ENCODE data around the gene IFNL2. TPM values are rescaled to one million over a fixed set of nuclear protein-coding genes. Genes with fewer than 3 reads are reported as not detected.

IFNL2 gene
- total RNA-seq, 4 donors from 2014 or later: not detected

DNA sequence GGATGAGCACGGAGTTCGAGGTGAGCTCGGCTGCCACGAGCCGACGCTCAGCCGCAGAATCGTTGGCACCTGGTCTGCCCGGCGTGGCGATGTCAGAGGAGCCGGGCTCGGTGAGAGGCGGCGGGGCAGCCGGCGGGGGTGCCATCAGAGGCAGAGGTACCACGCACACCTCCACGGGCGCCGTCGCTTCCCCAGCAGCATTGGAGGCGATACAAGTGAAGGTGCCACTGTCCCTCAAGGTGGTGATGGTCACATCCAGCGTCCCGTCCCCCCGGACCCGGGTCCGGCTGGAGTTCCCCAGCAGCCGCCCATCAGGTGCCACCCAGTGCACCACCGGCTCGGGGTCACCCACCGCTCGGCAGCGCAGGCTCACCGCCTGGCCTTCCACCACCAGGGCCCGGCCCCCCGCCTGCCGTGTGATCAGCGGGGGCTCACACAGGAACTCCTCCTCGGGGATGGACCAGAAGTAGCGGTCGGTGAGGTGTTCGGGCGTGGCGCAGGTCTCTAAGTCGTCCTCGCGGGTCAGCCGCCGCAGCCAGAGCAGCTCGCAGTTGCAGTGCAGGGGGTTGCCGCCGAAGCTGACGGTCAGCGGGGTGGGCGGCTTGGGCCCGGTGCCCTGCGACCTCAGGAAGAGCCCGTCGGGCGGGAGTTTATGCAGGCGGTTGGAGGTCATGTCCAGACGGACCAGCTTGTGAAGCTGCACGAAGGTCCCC, 46.0 kb downstream of the IFNL2 start:
- H3K9me3 ChIP-seq: no peaks in the 10 kb centered on the region
- H3K4me1 ChIP-seq: no peaks in the 10 kb centered on the region
- H3K36me3 ChIP-seq: no peaks in the 10 kb centered on the region
- TF ChIP-seq CTCF (IDR thresholded peaks at IDR 0.05 in 4 of 5, conservative IDR thresholded peaks at IDR 0.05 in 1 of 5) (no peak), POLR2A (IDR thresholded peaks at IDR 0.05) (no peak)
- H3K27me3 ChIP-seq: peaks cover 2 to 15% (median 4%) of the 10 kb centered on the region in 3 donors
- no peak for ATAC-seq
- H3K4me3 ChIP-seq: no peak overlapping the region
- no peak for DNase-seq
- in situ Hi-C loops (cut with MboI; ENCODE audit: low sequenced_read_pairs in 4 of 4): no loop called here
- no peak overlapping the region for H3K27ac ChIP-seq
- intact Hi-C loops (cut with DNase I; ENCODE audit: low total_unique reads): no loop called here

- H3K27ac ChIP-seq: no peak overlapping the region
- peaks cover 13 to 18% (median 15%) of the 10 kb centered on the region in 3 donors for H3K27me3 ChIP-seq
- no peaks in the 10 kb centered on the region for H3K9me3 ChIP-seq
- H3K36me3 ChIP-seq: no peaks in the 10 kb centered on the region
- ATAC-seq (no peak), DNase-seq (no peak)
- intact Hi-C loops (cut with DNase I; ENCODE audit: low total_unique reads) (no loop called here), in situ Hi-C loops (cut with MboI; ENCODE audit: low sequenced_read_pairs in 4 of 4) (no loop called here)
- TF ChIP-seq CTCF (IDR thresholded peaks at IDR 0.05 in 4 of 5, conservative IDR thresholded peaks at IDR 0.05 in 1 of 5): no peak
- no peak for TF ChIP-seq POLR2A (IDR thresholded peaks at IDR 0.05)
- H3K4me1 ChIP-seq: no peaks in the 10 kb centered on the region
- H3K4me3 ChIP-seq: no peak overlapping the region
Measured at GRCh38 chr19:39315933-39316332, 47.7 kb downstream of the IFNL2 start.

GRCh38 chr19:39316627-39317321, 48.6 kb downstream of the IFNL2 start:
- no peaks in the 10 kb centered on the region for H3K9me3 ChIP-seq
- no peaks in the 10 kb centered on the region for H3K36me3 ChIP-seq
- peaks cover 14 to 26% (median 18%) of the 10 kb centered on the region in 3 donors for H3K27me3 ChIP-seq
- intact Hi-C loops (cut with DNase I; ENCODE audit: low total_unique reads) (no loop called here), in situ Hi-C loops (cut with MboI; ENCODE audit: low sequenced_read_pairs in 4 of 4) (no loop called here)
- no peak overlapping the region for H3K4me3 ChIP-seq
- TF ChIP-seq POLR2A (IDR thresholded peaks at IDR 0.05) (no peak), CTCF (IDR thresholded peaks at IDR 0.05 in 4 of 5, conservative IDR thresholded peaks at IDR 0.05 in 1 of 5) (no peak)
- no peaks in the 10 kb centered on the region for H3K4me1 ChIP-seq
- no peak overlapping the region for H3K27ac ChIP-seq
- DNase-seq: no peak
- ATAC-seq: no peak

- no peak for TF ChIP-seq CTCF (IDR thresholded peaks at IDR 0.05 in 4 of 5, conservative IDR thresholded peaks at IDR 0.05 in 1 of 5)
- TF ChIP-seq POLR2A (IDR thresholded peaks at IDR 0.05): no peak
- Histone ChIP-seq H3K9me3 (no peaks in the 10 kb centered on the region), H3K4me3 (no peak overlapping the region), H3K27ac (no peak overlapping the region), H3K4me1 (no peaks in the 10 kb centered on the region), H3K27me3 (peaks cover 17 to 30% (median 18%) of the 10 kb centered on the region in 3 donors), H3K36me3 (no peaks in the 10 kb centered on the region)
- in situ Hi-C loops (cut with MboI; ENCODE audit: low sequenced_read_pairs in 4 of 4): no loop called here
- intact Hi-C loops (cut with DNase I; ENCODE audit: low total_unique reads): no loop called here
- DNase-seq (no peak), ATAC-seq (no peak)
Measured at GRCh38 chr19:39317476-39317875, 49.3 kb downstream of the IFNL2 start.
